Measurements from ENCODE around the gene PCAT6.
"Not testable (repeated sequence)": the region's sequence is repeated elsewhere in the genome, so short reads cannot be mapped to it uniquely, and the experiment has no call there.

The PCAT6 gene

GRCh38 chr1:202806845-202807450 lies 3.8 kb upstream of the PCAT6 start:
- DNase-seq (ENCODE audit: low read depth in 2 of 2, low spot score in 1 of 2) = no peak

DNA sequence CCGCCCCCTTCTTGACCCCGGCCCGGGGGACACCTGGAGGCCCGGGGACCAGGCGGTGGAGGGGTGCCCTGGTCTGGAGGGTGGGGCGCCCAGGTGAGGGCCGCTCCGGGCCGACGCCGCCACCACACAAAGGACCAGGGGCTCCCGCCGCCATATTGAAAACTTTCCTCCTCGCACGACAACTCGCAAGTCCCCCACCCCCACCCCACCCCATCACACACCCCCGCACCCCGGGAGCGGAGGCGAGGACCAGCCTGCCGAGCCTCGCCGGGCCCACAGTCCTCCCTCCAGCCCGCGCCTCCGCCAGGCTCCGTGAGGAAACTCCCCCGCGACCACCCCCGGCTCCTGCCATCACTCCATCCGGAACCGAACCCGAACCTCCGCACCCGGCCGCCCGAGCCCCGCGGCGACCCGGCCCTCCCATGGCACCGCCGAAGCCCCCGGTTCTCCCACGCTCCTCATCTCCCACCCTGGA lies 3.3 kb upstream of the PCAT6 start:
- DNase-seq (ENCODE audit: low read depth in 2 of 2, low spot score in 1 of 2) = peak in 1 of 2 donors; percentile 9

DNA sequence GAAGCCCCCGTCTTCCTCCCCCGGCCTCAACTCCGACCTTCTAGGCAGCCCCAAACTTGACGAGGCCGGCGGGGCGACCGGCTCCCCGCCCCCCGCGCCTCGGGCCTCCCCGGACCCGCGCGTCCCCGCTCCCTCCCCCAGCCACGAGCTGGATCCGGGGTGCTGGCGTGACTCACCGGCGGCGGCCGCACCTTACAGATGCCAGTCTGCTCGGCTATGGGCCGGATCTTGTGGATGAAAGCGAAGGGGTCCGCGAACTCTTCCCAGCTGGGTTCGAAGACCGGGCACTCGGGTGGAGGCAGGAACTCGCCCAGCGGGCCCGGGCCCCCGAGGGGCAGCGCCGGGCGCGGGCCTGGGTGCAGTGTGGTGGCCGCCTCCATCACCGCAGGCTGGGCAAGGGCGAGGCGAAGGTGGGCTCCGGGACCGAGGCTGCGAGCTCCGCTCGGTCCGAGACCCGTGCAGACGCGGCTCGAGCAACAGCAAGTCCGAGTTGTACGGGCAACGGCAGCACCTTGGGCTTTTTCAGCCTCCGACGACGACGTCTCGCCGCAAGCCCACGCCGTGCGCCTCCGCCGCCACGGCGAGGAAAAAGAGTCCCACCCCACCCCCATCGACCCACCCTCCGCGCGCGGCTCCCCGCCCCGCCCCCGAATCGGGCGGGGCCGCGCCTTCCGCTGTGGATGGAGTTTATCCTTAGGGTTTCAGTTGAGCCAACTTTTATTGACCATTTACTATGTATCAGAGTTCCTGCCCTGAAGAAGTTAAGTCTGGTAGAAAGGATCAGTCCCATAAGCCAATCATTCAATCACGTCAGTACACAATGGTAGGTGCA lies 2.6 kb upstream of the PCAT6 start, which contains the start of gene KDM5B:
TSS of gene KDM5B (minus strand) at position 496 of the 832 bp plus-strand sequence. CDS start at position 380, 116 bp downstream.
- peak in 1 of 2 donors; percentile 33 for DNase-seq (ENCODE audit: low read depth in 2 of 2, low spot score in 1 of 2)

GRCh38 chr1:202809597-202810159 lies 1.1 kb upstream of the PCAT6 start:
- DNase-seq (ENCODE audit: low read depth in 2 of 2, low spot score in 1 of 2) = no peak

DNA sequence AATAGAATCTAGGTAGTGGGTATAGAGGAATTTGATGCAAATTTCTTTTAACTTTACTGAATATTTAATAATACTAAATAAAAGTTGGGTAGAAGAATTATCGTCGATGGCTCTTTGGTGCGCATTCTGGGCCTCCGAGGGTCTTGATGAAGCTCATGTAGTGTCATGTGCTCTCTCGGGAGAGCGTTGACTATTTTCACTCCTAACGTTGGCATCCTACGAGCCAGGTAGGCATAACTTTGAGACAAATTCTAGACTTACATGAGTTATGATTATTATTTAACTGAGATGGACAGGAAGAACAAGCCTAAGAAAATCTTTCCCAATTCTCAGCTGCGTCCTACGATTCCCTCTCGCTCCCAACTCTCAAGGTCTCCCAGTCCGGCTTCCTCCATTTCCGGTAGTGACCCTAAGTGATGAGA lies 550 bp upstream of the PCAT6 start:
- DNase-seq (ENCODE audit: low read depth in 2 of 2, low spot score in 1 of 2) = no peak

DNA sequence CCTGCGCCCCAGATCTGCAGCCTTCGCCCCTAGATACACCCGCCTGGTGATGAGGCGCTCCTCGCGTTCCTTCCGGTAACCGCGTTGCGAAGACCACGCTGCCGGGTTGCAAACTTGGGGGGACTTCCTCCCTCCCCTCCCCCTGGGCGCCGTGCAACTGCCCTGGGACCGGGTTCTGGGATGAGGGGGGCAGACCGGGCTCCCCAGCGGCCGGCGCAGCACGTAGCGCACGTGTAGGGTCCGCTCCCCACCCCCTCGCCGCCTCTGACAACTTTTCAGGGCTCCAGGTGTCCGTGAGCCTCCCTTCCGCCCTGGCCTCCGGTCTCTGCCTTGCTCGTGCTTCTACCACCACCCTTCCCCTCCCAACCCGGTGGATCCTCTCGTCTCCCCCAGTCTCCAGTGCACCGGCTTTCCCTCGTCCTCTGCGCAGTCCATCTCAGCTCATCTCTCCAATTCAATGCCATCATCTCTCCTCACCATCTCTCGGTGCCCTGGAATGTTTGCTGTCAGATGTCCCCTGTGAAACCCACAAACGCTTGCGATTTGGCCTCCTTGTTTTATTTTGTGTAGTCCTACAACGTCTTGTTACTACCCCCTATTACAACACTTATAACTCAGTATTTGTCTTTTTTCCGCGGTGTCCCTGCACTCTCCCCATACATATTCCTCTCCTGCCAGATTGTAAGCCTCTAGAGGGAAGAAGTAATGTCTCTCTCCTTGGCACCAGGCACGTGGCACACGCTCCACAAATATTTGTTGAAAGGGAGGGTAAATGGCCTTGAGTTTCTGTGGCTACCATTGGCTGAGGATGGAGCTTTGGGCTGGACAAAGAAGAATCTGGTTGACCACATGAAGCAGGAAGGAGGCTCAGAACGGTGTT lies 782 bp downstream of the PCAT6 start:
- DNase-seq (ENCODE audit: low read depth in 2 of 2, low spot score in 1 of 2) = no peak

GRCh38 chr1:202812176-202813026 lies 1.6 kb downstream of the PCAT6 start:
- no peak for DNase-seq (ENCODE audit: low read depth in 2 of 2, low spot score in 1 of 2)

DNA sequence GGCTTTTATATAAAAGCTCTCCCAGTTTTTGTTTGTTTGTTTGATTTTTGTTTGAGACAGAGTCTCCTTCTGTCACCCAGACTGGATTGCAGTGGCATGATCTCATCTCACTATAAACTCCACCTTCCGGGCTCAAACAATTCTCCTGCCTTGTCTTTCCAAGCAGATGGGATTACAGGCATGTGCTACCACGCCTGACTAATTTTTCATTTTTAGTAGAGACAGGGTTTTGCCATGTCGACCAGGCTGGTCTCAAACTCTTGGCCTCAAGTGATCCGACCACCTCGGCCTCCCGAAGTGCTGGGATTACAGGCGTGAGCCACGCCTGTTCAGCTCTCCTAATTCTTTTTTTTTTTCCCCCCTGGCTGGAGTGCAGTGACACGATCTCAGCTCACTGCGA lies 4.4 kb downstream of the PCAT6 start:
- DNase-seq (ENCODE audit: low read depth in 2 of 2, low spot score in 1 of 2) = no peak

- DNase-seq (ENCODE audit: low read depth in 2 of 2, low spot score in 1 of 2) = no peak
Observed at GRCh38 chr1:202818819-202819218, 8.1 kb downstream of the PCAT6 start.

DNA sequence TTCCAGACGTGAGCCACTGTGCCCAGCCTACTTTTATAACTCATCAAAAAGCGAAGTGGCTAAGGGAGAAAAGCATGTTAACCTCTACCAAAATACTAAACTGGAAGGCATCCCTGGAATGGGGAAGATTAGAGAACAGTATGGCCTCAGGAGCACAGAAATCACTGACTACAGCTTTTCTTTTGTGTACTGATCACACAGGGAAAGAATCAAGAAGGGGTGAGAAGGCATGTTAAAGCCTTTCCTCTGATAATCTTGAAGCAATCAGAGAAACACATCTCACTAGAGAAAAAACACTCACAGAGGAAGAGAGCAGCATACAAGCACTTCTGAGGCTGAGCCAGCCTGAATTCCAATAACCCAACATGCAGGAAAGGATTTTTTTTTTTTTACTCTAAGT lies 10.7 kb downstream of the PCAT6 start:
- DNase-seq (ENCODE audit: low read depth in 2 of 2, low spot score in 1 of 2) = no peak

DNA sequence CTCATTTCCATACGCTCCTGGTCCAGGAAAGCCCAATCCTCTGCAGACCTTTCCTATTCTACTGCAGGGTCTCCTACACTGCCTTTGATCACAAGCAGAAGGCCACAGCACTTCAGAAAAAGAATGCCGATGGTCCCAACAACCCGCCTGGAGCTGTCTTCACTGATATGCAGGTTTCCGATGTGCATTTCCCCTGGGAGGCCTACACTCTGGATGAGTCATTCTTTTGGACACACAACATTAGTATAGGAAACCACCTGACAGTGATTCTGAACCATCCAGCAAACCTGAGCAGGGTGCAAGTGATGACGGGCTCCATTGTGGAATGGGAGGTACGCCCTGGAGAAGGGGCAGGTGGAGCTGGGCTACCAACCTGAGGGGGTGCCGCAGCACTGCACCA lies 15.0 kb downstream of the PCAT6 start:
- no peak for DNase-seq (ENCODE audit: low read depth in 2 of 2, low spot score in 1 of 2)

DNA sequence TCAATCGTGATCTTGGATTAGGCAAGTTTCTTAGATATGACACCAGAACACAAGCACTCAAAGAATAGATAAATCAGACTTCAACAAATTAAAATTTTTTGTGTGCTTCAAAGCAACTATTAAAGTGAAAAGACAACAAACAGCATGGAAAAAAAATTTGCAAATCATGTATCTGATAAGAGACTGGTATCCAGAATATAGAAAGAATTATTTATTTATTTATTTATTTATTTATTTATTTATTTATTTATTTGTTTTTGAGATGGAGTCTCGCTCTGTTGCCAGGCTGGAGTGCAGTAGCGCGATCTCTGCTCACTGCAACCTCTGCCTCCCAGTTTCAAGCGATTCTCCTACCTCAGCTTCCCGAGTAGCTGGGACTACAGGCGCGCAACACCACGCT lies 18.5 kb downstream of the PCAT6 start:
- not testable (repeated sequence) for DNase-seq (ENCODE audit: low read depth in 2 of 2, low spot score in 1 of 2)

DNA sequence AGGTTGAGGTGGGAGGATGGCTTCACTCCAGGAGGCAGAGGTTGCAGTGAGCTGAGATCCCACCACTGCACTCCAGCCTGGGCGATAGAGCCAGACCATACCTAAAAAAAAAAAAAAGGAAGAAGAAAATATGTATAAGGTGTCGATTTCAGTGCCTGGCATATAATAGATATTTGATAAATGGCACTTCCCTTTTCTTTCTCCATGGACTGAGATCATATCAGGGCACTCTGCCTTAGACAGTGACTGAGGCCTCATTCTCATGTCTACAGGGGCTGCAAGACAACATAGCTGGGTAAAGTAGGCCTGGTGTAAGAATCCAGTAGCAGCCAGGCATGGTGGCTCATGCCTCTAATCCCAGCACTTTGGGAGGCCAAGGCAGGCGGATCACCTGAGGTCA lies 21.2 kb downstream of the PCAT6 start:
- no peak for DNase-seq (ENCODE audit: low read depth in 2 of 2, low spot score in 1 of 2)

- no peak for DNase-seq (ENCODE audit: low read depth in 2 of 2, low spot score in 1 of 2)
Observed at GRCh38 chr1:202834771-202835547, 24.2 kb downstream of the PCAT6 start.

DNA sequence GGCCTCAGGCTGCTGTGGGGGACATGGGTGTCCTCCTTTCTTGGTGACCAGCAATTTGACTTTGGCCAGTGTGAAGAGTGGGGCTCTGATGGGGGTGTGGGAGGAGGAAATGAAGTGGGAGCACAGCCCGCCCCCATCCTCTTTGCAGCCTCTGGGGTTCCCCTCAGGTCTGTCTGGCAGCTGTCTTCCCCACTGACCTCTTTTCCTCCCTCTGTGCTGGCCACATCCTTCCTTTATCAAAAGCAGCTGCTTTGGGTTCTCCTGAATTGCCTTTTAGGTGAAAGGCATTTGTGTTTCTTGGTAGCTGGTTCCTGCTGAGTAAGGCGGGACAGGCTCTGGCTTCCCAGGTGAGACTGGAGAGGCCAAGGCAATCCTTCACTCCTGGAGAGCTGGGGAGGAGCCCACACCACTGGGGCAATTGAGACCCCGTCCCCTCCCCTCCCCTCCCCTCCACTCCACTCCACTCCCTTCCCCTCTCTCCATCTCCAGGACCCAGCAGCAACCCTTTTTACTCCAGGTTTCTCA lies 24.9 kb downstream of the PCAT6 start:
- DNase-seq (ENCODE audit: low read depth in 2 of 2, low spot score in 1 of 2) = no peak

GRCh38 chr1:202836623-202837403 lies 26.1 kb downstream of the PCAT6 start:
- DNase-seq (ENCODE audit: low read depth in 2 of 2, low spot score in 1 of 2) = no peak

- no peak for DNase-seq (ENCODE audit: low read depth in 2 of 2, low spot score in 1 of 2)
Observed at GRCh38 chr1:202837746-202838262, 27.1 kb downstream of the PCAT6 start.

GRCh38 chr1:202843081-202843480 lies 32.3 kb downstream of the PCAT6 start:
- DNase-seq (ENCODE audit: low read depth in 2 of 2, low spot score in 1 of 2) = no peak
